ENCODE measurements around the gene RIIAD1.
"Not testable (repeated sequence)": the region's sequence is repeated elsewhere in the genome, so short reads cannot be mapped to it uniquely, and the experiment has no call there.

The RIIAD1 gene, protein sequence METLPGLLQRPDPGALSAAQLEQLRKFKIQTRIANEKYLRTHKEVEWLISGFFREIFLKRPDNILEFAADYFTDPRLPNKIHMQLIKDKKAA

DNA sequence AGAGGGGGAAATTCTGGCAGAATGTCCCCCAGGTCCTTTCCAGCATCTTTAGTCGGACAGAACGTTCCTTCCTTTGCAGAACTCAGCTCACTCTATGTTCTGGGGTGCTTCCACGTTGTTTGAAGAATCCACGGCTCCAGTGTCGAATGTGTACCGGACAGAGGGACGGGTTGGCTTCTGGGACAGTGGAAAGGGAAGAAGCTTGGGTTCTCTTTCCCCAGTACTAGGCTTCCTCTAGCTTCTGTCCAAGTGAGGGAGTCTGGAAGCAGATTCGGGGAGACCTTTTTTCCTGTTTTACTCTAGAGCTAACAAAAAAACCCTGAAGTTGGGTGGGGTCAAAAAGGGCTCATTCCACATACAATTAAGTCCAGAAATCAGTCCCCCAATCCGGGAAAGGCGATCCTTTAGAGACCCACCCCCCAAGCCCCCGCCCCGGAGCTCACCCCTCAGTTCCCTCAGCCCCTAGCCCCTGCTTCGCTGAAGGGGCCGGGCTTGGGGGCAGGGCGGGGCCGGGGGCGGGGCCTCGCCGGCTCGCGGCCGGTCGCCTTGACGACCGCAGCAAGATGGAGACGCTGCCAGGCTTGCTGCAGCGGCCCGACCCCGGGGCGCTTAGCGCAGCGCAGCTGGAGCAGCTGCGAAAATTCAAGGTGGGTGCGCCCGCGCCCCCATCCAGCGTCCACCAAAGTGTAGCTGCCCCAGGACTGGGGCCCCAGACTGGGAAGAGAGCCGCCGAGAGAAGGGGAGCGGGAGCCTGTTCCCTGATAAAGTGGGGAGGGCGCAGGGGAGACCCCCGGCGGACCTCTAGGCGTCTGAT lies at the start of gene RIIAD1:
TSS of gene RIIAD1 (plus strand) at position 549 of the 814 bp plus-strand sequence. CDS start at position 564, 15 bp downstream.
- DNase-seq, result peak; percentile 24

DNA sequence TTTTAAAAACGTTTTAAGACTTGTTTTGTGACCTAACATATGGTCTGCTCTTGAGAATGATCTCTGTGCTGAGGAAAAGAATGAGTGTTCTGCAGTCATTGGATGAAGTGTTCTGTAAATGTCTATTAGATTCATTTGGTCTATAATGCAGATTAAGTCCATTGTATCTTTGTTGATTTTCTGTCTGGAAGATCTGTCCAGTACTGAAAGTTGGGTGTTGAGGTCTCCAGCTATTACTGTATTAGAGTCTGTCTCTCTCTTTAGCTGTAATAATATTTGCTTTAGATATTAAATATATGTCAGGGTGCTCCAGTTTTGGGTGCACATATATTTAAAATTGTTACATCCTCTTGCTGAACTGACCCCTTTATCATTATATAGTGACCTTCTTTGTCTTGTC lies 47.9 kb upstream of the RIIAD1 start:
- no peak for DNase-seq

DNA sequence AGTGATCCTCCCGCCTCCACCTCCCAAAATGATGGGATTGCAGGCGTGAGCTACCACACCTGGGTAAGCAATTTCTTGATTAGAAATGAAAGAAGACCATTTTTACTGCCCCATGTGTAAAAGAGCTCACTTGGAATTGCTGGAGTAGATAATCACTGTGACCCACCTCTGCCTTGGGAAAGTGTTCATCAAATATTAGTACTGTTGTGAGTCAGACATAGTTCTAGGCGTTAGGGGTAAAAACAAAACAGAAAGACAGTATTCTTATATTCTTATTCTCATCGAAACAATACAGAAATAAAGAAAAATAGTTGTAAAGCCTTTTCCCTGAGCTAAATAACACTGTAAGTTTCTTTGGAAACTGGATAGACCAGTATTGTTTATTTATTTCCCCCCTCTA lies 40.9 kb upstream of the RIIAD1 start:
- DNase-seq, result no peak

DNA sequence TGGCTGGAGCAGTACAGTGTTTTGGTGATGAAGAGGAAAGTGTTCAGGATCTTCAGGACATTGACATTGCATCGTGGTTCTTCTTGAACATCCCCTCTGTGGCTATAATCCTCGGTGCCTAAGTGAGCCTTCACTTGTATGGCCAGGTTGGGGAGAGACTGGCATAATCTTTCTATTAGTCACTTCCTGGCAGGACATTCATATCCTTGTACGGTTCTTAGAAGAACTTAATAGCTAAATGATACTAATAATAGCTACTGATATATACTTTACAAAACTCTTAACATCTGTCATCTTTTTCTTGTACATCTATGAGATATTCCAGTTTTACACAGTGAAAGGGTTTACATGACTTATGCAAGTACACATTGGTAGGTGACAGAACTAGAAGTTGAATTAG lies 40.5 kb upstream of the RIIAD1 start:
- DNase-seq, result no peak

DNA sequence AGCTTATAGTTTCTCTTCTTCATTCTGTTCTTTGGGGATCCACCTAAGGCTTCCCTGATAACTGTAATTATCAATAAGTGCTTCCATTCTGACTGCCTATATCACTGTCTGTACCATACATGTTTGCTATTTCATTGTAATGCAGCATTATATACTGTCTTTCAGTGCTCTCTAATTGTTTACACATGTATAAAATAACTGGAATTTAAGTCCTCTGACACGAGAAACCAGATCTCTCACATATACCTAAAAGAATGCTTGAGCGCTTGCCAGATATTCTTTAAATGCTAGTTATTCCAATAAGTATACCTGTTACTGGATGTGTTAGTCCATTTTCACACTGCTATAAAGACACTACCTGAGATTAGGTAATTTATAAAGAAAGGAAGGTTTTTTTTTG lies 39.4 kb upstream of the RIIAD1 start:
- DNase-seq, result no peak

DNA sequence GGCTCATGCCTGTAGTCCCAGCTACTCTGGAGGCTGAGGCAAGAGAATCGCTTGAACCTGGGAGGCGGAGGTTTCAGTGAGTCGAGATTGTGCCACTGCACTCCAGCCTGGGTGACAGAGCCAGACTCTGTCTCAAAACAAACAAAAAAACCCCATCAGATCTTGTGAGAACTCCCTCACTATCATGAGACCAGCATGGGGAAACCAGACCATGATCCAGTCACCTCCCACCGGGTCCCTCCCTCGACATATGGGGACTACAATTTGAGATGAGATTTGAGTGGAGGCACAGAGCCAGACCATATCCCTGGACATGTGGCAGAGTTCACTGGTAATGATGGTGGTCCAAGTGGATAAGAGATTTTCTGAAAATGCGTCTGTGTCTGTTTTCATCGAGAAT lies 38.4 kb upstream of the RIIAD1 start:
- DNase-seq, result not testable (repeated sequence)

DNA sequence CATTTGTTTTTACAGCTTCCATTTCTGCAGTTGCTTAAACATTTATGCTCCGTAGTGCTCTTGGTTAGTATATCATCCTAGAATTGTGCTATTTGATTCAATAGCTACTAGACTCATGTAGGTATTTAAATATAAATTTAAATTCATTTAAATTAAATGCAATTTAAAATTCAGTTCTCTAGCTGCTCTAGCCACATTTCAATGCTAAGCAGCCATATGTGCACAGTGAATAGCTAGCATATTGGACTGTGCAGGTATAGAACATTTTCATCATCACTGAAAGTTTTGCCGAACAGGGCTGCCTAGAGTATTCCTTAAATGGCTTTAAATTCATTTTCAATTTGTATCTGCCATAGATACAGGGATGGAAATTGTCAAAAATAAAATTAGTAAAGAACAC lies 37.2 kb upstream of the RIIAD1 start:
- no peak for DNase-seq

DNA sequence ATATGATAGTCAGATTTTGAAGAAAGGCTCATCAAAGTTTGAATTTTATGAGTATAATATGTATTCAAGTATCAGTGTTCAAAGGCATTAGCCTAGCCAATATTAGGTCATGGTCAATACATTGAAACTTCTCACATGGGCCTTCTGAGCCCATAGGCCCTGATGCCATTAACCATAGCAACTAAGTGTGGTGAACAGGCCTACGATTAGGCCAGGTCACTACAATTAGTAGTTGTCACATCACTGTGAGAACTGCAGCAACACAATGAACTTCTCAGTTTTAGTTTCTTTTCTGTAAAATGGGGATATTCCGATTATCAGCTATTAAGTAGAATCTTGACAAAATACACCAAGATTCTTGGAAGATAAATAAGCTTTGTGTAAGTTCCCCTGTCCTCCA lies 34.8 kb upstream of the RIIAD1 start:
- no peak for DNase-seq

DNA sequence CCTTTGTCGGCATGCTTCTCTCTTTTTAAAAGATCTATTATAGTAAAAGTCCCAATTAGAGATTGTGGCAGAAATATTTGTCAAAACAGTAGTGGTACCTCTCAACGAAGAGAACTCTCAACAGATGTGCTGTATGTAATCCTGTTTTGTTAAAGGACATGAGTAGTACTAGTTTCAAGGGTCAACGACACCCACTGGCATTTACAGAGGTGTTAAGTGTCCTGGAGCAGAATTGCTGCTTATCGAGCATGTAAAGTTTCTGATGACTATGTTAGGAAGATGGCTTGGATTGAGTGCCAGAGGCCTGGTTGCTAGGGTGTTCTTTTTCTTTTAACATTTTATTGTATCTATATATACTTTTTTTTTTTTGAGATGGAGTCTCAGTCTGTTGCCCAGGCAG lies 31.8 kb upstream of the RIIAD1 start:
- DNase-seq, result no peak

DNA sequence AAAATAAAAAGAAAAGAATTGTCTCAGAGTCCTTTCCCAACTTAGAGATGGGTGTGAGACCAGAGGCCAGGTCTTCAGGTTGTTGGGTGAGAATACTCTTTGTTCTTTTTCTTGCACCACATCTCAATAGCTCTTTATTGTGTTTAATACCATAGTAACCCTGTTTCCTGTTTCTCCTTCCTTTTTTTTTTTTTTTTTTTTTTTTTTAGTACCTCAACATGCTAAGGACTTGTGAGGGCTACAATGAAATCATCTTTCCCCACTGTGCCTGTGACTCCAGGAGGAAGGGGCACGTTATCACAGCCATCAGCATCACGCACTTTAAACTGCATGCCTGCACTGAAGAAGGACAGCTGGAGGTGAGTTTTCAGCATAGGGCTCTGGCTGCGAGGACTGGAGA lies 29.1 kb upstream of the RIIAD1 start:
- no peak for DNase-seq

DNA sequence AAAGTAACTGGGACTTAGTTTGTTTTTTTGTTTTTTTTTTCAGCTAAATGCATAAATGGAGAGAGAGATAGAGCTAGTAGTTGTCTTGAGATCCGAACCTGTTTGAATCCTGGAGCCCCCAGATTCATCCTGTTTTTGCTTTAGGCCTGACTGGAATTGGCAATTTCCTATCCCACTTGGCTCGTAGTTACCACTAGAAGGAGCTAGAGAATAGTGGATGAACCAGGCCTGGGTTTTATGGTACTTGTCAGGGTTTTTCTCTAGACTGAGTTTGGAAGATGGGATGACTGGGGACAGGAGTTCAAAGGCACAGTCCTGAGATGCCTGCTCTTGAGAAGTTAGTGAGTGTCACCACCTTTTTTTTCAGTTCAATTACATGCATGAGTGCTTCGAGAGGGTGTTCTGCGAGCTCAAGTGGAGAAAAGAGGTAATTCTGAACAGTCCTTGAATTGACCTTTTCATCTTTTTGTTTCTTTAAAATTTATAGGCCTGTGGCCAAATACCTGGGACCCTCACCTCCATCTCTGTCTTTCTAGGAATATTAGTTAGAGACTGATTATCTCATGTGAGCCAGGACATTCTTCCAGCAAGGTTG lies 28.2 kb upstream of the RIIAD1 start:
- DNase-seq, result peak; percentile 57

DNA sequence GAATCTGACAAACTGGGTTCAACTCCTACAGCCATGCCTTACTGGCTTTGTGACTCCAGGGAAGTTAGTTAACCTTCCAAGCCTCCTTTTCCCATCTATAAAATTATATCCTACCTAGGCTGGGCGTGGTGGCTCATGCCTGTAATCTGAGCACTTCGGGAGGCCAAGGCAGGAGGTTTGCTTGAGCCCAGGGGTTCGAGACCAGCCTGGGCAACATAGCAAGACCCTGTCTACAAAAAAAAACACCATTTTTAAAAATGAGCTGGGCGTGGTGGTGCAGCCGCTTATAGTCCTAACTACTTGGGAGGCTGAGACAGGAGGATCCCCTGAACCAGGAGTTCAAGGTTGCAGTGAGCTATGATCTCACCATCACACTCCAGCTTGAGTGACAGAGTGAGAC lies 19.8 kb upstream of the RIIAD1 start:
- DNase-seq, result no peak

DNA sequence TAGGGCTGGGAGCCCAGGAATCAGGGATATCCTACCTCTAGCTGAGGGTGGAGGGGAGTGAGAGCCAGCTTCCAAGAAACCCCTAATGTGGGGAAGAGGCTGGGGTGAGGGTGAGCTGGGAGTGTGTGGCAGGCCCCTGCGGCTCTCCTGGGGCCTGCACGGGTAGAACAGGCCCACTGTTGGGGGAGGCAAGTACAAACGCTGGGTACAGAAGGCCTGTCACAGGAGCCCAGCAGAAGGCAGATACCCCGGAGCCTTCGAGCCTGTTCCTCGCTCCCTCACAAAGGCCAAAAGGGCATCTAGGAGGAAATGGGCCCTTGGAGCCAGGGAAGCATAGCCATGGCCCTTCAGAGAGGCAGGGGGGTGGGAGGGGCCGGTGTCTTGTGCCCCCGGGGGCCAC lies 18.4 kb upstream of the RIIAD1 start:
- DNase-seq, result no peak

DNA sequence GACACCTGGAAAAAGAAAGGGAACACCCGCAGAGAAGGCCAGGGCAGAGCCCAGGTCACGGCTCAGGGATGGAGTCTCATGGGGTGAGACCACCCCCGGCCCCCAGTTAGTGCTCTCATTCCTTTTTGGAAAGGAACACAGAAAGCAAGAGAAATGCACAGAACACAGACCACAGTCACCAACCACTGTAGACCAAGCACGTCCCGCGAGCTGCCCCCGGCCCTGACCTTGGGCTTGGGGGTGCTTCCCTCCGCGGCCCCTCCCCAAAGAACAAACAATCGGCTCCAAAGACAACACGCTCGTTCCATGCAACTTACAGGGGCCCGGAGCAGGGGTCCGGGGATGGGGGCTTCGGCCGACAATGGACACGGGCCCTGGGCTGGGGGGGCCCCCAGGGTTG lies 17.5 kb upstream of the RIIAD1 start:
- no peak for DNase-seq

DNA sequence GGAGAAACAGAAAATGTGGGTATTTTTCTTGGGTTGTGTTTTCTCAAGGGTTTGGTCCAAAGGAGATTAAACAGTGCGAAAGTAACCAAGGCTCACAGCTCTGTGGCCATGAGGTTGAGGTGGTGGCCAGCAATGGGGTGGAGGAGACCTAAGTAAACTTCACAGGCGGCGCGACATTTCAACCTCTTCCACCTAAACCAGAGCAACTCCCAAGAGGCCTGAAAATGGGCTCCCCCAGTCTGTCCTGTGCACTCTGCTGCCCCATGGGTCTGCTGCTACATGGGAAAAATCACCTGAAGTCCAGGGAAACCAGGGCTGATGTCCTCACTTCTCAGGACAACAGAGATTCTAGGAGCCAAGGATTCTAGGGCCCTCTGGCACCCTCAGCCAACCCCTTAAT lies 17.1 kb upstream of the RIIAD1 start:
- no peak for DNase-seq

DNA sequence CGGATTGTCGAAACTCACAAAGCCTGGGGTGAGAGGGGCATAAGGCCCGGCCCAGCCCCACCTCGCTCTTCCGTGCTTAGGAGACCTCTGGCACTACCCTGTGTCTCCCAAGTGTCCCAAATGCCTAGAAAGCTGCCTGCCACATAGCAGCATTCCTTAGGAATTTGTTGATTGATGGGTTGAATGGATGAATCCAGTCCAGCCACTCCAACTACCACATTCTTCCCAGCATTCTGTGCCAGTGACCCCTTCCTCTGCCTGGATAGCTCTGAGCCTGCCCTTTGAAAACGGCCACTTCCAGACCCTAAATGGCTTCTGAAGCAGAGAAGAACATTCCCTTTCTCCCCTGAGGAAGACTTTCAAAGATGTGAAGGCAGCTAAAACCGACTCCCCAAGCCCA lies 16.2 kb upstream of the RIIAD1 start:
- DNase-seq, result no peak

DNA sequence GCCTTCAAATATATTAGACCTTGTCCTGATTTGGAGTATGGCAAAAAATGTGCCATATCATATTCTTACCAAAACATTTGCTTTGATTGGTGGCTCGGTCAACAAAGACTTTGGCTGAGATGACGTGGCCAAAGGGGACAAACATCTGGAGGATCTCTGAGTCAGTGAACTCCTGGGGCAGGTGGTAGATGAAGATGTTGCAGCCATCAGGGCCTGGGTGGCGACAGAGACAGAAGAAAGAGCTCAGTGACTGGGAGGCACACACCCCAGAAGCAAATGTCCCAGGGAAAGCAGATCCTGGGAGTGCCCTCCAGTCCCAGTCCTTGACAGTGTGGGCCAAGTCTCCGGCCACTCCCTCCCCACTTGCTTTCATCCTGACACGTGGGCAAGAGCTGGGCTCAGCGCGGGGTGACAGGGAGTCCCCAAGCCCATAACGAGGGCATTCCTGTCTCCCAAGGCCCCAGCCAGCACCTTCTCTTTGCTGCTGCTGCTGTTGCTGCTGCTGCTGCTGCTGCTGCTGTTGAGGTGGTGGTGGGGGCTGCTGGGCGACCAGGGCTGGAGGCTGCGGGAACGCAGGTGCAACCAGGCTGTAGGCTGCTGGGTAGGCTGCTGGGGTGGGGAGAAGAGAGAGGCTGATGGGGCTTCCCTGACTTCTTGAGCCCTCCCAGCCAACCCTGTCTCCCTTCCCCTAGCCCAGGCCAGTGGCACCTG lies 15.4 kb upstream of the RIIAD1 start:
- DNase-seq, result no peak

DNA sequence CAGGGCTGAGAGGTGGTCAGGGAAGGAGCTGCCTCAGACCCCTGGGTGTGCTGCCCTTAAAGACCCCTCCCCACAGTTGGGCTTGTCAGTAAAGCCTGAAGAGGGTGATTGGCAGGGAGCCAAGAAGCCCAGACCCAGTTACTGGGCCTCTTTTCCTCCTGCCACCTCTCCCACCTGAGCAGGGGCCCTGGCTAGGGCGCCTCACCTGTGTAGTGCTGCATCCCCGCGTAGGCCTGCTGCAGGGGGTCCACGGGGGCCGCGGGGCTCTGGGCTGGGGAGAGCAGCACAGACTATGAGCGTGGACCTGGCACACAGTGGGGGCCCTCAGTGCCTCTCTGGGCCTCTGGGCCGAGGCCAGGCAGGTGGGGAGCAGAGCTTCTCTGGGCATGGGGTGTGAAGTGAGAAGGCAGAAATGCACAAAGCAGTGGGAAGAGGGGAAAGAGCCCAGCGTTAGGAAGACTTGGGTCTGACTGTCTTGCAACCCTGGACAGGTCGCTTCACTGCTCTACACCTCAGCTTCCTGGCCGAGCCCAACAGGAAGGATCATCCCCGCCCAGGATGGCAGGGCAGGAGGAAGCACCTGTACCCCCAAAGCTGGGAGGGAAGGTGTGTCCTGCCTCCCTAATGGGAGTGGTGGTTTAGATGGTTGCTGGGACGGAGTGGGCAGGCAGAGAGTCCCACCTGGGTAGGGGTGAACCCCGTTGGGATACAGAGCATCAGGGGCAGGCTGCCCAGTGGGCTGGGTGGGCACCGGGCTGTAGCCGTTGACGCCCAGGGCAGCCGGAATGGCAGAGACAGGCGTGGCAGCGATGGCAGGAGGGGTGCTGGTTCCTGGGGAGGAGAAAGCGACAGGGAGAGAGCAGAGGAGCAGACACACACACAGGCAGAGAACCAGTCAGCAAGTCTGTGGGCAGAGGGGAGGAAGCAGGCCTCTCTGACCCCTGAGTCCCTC lies 14.6 kb upstream of the RIIAD1 start:
- DNase-seq, result no peak

DNA sequence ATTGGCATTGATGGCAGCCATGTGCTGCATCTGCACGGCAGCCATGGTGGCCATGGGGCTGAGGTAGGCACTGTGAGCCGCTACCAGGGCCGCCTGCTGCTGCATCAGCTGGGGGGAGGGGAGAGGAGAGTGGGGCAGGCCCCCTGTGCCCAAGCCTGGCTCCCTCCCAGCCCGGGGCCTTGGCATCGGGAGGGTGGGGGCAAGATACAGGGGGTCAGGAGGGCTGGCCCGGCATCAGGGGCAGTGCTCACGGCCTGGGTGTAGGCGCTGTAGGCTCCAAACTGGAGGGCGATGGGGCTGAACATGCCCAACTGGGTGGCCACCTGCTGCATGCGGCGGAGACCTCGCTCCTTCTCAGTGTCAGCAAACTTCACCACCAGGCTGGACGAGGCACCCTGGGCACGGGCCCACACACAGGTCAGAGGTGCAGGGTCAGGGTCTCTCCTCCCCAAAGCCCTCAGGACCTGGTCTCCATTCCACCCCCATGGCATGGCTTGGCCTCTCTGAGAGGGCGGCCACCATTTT lies 13.7 kb upstream of the RIIAD1 start:
- no peak for DNase-seq

DNA sequence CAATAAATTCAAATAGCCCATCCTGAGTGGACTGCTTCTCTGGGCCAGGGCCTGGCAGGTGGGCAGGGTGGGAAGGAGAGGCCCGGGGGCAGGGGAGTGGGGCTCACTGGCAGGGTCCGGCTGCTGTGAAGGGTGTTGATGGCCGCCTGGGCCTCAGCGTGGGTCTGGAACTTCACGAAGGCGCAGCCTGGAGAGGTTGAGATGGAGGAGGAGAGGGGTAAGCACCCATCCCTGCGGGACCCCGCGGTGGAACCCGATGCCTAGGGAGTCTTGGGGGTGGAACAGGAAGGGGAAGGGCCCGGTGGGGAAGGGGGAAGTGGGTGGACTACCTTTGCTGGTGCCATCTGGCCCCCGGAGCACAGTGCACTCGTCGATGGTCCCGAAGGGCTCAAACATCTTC lies 12.4 kb upstream of the RIIAD1 start:
- DNase-seq, result no peak

DNA sequence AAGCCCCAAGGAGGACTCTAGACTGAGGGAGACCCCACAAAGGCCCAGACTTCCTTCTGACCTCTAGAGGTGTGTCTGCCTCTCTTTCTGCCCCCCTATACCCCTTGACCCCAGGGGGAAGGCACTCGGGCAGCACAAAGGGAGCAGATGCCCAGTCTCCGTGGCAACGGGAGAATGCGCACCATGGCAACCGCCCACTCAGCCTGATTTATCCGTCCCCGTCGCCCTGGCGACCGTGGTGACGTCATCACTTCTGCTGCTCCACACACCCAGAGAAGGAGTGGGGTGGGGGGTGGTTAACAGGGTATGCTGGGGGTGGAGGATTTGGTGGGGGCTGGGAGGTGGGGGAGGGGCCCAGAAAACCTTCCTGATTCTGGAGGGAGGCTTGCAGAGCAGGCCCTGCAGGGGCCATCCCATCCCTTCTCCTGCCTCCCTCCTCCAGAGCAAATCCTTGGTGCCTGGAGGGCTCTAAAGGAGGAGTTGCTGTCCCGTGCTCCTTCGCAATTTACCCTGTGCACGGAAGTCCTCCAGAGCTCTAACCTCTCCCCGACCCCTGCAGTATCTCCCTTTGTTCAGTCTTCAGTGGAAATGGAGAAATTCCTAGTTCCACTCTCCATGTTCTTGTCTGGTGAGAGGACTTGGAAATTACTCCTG lies 11.0 kb upstream of the RIIAD1 start:
- DNase-seq, result no peak

Data from NCI-H1092 treated with DMSO at 0.1 percent for 48 hours (cell line).